ENCODE results near the gene SIRPA. TPM values are rescaled to one million over a fixed set of nuclear protein-coding genes. Genes with fewer than 3 reads are reported as not detected.

Gene SIRPA
- total and polyA plus RNA-seq, 3 experiments from 2014 or later: 0.53 to 0.66 TPM; not detected in 1

DNA sequence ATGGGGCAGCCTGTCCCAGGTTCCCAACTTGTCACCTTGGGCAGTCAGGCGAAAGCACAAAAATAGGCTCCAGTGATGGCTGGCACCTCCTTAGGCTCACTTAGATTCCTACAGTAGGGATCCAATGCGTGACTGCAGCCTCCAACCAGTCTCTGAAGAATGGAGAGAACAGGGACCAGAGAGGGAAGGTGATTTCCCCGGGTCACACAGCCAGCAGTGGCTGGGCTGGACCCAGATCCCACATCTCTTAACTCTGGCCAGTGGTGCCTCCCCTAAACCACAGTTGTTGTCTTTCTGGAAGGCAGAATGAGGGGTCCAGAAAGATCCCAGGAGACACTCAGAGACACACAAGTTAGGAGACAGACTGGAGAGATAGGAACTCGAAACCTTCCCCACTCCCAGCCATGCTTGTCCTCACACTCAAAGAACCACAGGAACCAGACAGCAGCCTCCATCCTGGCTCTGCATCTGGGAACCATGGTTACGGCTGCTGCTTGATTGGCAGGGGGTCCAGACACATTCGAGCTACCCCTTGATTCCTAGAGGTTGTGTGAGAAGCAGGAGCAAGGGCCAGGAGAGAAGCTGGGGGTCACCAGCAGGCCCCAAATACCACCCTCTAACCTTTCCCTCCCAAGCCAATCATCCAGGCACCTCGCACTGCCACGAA is 33.1 kb upstream of the SIRPA start:
- Mint-ChIP-seq H3K9me3 (no peaks in the 10 kb centered on the region), H3K27me3 (peaks cover 10 to 31% of the 10 kb centered on the region in 2 donors), H3K36me3 (no peaks in the 10 kb centered on the region), H3K4me3 (no peak overlapping the region), H3K27ac (no peak overlapping the region), H3K4me1 (no peaks in the 10 kb centered on the region)
- H3K27ac ChIP-seq (ENCODE audit: low read depth, low read length): no peak overlapping the region
- no peaks in the 10 kb centered on the region for H3K36me3 ChIP-seq (ENCODE audit: insufficient read depth, low read length)
- no peak overlapping the region for H3K4me3 ChIP-seq (ENCODE audit: low read length)
- ChIA-PET CTCF (no interaction called here), POLR2A (no interaction called here)
- H3K4me1 ChIP-seq (ENCODE audit: insufficient read depth, low read length): no peaks in the 10 kb centered on the region
- H3K9me3 ChIP-seq (ENCODE audit: low read length): no peaks in the 10 kb centered on the region
- DNase-seq: no peak
- H3K27me3 ChIP-seq (ENCODE audit: insufficient read depth, low read length, poor library complexity, severe bottlenecking): no peaks in the 10 kb centered on the region

DNA sequence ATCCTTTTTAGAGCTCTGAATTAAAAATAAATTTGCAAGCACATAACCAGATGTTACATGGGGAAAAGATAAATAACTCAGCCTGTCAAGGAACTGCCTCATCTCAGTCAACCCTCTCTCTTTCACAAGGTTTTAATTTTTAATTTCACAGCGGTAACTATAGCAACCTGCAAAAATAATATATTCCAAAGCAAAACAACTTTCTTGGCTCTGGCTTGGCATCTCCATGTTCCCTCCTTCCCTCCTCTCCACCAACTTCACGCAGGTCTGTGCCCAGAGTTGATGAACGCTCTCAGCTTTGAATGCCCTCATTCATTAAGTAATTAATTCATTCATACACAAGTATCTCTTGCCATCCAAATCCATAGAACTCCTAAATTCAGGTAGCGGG is 32.5 kb upstream of the SIRPA start:
- POLR2A ChIA-PET: no interaction called here
- CTCF ChIA-PET: no interaction called here
- Mint-ChIP-seq H3K27me3 (peaks cover 10 to 33% of the 10 kb centered on the region in 2 donors), H3K4me3 (no peak overlapping the region), H3K4me1 (no peaks in the 10 kb centered on the region), H3K36me3 (no peaks in the 10 kb centered on the region), H3K27ac (no peak overlapping the region), H3K9me3 (no peaks in the 10 kb centered on the region)
- no peaks in the 10 kb centered on the region for H3K4me1 ChIP-seq (ENCODE audit: insufficient read depth, low read length)
- H3K9me3 ChIP-seq (ENCODE audit: low read length): no peaks in the 10 kb centered on the region
- H3K36me3 ChIP-seq (ENCODE audit: insufficient read depth, low read length): no peaks in the 10 kb centered on the region
- H3K27ac ChIP-seq (ENCODE audit: low read depth, low read length): no peak overlapping the region
- no peaks in the 10 kb centered on the region for H3K27me3 ChIP-seq (ENCODE audit: insufficient read depth, low read length, poor library complexity, severe bottlenecking)
- H3K4me3 ChIP-seq (ENCODE audit: low read length): no peak overlapping the region
- no peak for DNase-seq

DNA sequence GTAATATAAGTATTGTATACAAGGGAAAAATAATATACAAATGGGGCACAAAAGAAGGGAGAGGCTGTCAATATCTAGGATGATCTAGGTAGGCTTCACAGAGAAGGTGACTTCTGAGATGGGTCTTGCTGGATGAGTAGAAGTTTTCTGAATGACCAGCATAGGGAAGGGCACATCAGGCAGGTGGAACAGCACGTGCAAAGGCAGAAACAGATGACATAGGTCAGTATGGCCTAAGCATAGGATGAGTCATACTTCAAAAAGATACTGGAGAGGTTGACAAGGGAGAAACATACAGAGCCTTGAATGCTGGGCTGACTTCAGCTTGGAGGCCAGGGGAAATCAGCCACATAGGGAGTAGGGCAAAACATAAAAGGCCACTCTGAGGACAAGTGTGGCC is 31.9 kb upstream of the SIRPA start:
- H3K27me3 Mint-ChIP-seq: peaks cover 12 to 35% of the 10 kb centered on the region in 2 donors
- no peaks in the 10 kb centered on the region for H3K36me3 Mint-ChIP-seq
- POLR2A ChIA-PET: no interaction called here
- H3K4me1 Mint-ChIP-seq: no peaks in the 10 kb centered on the region
- Histone ChIP-seq H3K4me1 (ENCODE audit: insufficient read depth, low read length) (no peaks in the 10 kb centered on the region), H3K9me3 (ENCODE audit: low read length) (no peaks in the 10 kb centered on the region), H3K27ac (ENCODE audit: low read depth, low read length) (no peak overlapping the region), H3K36me3 (ENCODE audit: insufficient read depth, low read length) (no peaks in the 10 kb centered on the region), H3K27me3 (ENCODE audit: insufficient read depth, low read length, poor library complexity, severe bottlenecking) (no peaks in the 10 kb centered on the region), H3K4me3 (ENCODE audit: low read length) (no peak overlapping the region)
- H3K4me3 Mint-ChIP-seq: no peak overlapping the region
- H3K9me3 Mint-ChIP-seq: no peaks in the 10 kb centered on the region
- CTCF ChIA-PET: no interaction called here
- no peak overlapping the region for H3K27ac Mint-ChIP-seq
- no peak for DNase-seq

DNA sequence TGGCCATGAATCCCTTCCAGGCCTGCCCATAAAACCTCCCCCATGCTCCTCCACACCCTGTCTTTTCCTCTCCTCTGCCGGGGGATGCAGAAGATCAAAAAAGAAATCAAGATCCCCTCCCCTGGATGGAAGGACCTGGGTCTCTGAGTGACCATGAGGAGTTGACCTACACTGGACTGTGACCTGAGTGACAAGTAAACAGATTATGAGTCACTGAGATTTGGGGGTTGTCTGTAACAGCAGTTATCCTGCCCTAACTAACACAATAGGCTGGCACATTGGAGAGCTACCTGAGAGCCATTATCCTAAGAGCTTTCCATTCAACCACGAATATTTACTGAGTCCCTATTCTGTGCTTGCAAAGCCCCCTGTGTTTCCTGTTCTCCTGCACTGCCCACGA is 28.4 kb upstream of the SIRPA start:
- no peaks in the 10 kb centered on the region for H3K36me3 Mint-ChIP-seq
- H3K4me1 ChIP-seq (ENCODE audit: insufficient read depth, low read length): no peaks in the 10 kb centered on the region
- H3K36me3 ChIP-seq (ENCODE audit: insufficient read depth, low read length): no peaks in the 10 kb centered on the region
- H3K27me3 Mint-ChIP-seq: peaks cover 23 to 46% of the 10 kb centered on the region in 2 donors
- no peak overlapping the region for H3K4me3 ChIP-seq (ENCODE audit: low read length)
- H3K9me3 Mint-ChIP-seq: no peaks in the 10 kb centered on the region
- no peaks in the 10 kb centered on the region for H3K9me3 ChIP-seq (ENCODE audit: low read length)
- POLR2A ChIA-PET: no interaction called here
- CTCF ChIA-PET: no interaction called here
- DNase-seq: no peak
- no peak overlapping the region for H3K27ac Mint-ChIP-seq
- no peak overlapping the region for H3K4me3 Mint-ChIP-seq
- no peak overlapping the region for H3K27ac ChIP-seq (ENCODE audit: low read depth, low read length)
- H3K27me3 ChIP-seq (ENCODE audit: insufficient read depth, low read length, poor library complexity, severe bottlenecking): no peaks in the 10 kb centered on the region
- peaks cover 0 to 1% (median 0%) of the 10 kb centered on the region in 3 donors for H3K4me1 Mint-ChIP-seq

DNA sequence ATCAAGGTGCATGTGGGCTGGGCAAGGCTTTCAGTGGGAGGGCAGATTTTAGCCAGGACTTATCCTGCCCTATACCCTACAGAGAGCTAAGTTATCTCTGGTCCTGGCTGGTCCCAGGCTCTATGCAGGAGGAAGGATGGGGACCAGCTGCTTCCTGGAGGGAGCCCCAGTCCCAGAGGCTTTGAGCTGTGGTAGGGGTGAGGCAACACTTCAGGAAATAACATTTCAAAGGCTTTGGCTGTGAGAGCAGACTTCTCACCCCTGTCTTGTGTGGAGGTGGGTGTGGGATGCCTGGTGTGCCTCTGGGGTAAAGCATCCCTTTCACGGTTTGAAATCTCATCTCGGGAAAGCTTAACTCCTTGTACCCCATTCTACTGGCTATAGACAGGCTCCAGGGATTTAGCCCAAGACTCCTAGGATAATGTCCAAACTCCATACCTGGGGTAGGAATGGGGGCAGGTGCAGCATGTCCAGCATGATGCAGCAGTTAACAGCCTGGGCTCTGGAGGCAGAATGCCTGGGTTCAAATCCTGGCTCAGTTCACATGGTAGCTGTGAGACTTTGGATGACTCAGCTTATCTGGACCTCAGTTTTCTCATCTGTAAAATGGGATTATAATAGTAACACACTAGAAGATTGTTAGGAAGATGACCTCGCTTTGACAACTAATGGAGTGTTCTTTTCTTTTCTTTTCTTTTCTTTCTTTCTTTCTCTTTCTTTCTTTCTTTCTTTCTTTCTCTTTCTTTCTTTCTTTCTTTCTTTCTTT is 27.5 kb upstream of the SIRPA start:
- ChIA-PET POLR2A (no interaction called here), CTCF (no interaction called here)
- Mint-ChIP-seq H3K9me3 (peaks cover 0 to 2% (median 0%) of the 10 kb centered on the region in 5 donors), H3K27ac (no peak overlapping the region), H3K4me1 (peaks cover 0 to 1% (median 0%) of the 10 kb centered on the region in 3 donors), H3K4me3 (no peak overlapping the region), H3K36me3 (no peaks in the 10 kb centered on the region), H3K27me3 (peaks cover 23 to 51% of the 10 kb centered on the region in 2 donors)
- no peaks in the 10 kb centered on the region for H3K27me3 ChIP-seq (ENCODE audit: insufficient read depth, low read length, poor library complexity, severe bottlenecking)
- no peaks in the 10 kb centered on the region for H3K36me3 ChIP-seq (ENCODE audit: insufficient read depth, low read length)
- no peak overlapping the region for H3K27ac ChIP-seq (ENCODE audit: low read depth, low read length)
- no peak overlapping the region for H3K4me3 ChIP-seq (ENCODE audit: low read length)
- DNase-seq: no peak
- no peaks in the 10 kb centered on the region for H3K4me1 ChIP-seq (ENCODE audit: insufficient read depth, low read length)
- no peaks in the 10 kb centered on the region for H3K9me3 ChIP-seq (ENCODE audit: low read length)

DNA sequence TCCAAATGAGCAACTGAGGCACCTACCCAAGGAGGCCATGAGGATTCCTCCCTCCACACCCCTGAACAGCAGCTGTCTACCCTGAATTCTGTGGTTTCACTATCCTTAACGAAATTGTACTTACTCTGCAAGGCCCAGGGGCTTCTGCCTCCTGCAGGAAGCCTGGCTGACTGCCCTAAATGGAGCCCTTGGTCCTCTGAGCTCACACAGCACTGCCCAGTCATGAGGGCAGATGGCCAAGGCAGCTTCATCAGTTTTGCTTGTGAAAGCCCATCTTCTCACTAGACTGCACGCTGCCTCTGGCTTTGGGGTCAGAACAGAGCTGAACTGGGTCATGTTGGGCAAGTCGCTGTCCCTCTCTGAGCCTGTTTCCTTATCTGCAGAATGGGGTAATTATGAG is 26.4 kb upstream of the SIRPA start:
- Mint-ChIP-seq H3K27me3 (peaks cover 20 to 50% of the 10 kb centered on the region in 2 donors), H3K4me3 (no peak overlapping the region), H3K27ac (no peak overlapping the region), H3K4me1 (peaks cover 0 to 1% (median 0%) of the 10 kb centered on the region in 3 donors), H3K36me3 (no peaks in the 10 kb centered on the region), H3K9me3 (peaks cover 0 to 4% (median 0%) of the 10 kb centered on the region in 5 donors)
- DNase-seq: no peak
- Histone ChIP-seq H3K36me3 (ENCODE audit: insufficient read depth, low read length) (no peaks in the 10 kb centered on the region), H3K4me3 (ENCODE audit: low read length) (no peak overlapping the region), H3K4me1 (ENCODE audit: insufficient read depth, low read length) (no peaks in the 10 kb centered on the region), H3K27me3 (ENCODE audit: insufficient read depth, low read length, poor library complexity, severe bottlenecking) (no peaks in the 10 kb centered on the region), H3K9me3 (ENCODE audit: low read length) (no peaks in the 10 kb centered on the region), H3K27ac (ENCODE audit: low read depth, low read length) (no peak overlapping the region)
- CTCF ChIA-PET: no interaction called here
- POLR2A ChIA-PET: no interaction called here

DNA sequence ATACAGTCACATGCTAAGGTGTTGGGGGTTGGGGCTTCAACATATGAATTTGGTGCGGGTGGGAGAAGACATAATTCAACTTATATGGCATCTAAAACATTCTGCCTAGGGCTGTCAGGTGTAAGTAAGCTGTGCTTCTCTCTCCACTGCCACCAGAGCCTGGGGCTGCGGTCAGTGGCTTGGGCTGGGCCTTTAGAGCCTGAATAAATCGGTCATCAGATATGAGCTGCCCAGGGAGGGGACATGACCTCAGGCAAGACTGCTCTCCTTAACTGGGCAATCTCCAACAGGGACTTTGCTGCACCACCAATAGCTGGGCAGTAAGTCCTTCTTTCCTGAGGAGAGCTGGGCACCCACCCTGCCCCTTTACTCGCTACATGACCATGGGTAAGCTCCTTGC is 24.9 kb upstream of the SIRPA start:
- Histone ChIP-seq H3K27me3 (ENCODE audit: insufficient read depth, low read length, poor library complexity, severe bottlenecking) (no peaks in the 10 kb centered on the region), H3K4me3 (ENCODE audit: low read length) (no peak overlapping the region), H3K27ac (ENCODE audit: low read depth, low read length) (no peak overlapping the region), H3K36me3 (ENCODE audit: insufficient read depth, low read length) (no peaks in the 10 kb centered on the region), H3K4me1 (ENCODE audit: insufficient read depth, low read length) (no peaks in the 10 kb centered on the region), H3K9me3 (ENCODE audit: low read length) (no peaks in the 10 kb centered on the region)
- Mint-ChIP-seq H3K27ac (no peak overlapping the region), H3K4me1 (peaks cover 0 to 1% (median 0%) of the 10 kb centered on the region in 3 donors), H3K27me3 (peaks cover 20 to 47% of the 10 kb centered on the region in 2 donors), H3K36me3 (no peaks in the 10 kb centered on the region), H3K4me3 (no peak overlapping the region), H3K9me3 (peaks cover 0 to 4% (median 0%) of the 10 kb centered on the region in 5 donors)
- ChIA-PET CTCF (no interaction called here), POLR2A (no interaction called here)
- DNase-seq: no peak

DNA sequence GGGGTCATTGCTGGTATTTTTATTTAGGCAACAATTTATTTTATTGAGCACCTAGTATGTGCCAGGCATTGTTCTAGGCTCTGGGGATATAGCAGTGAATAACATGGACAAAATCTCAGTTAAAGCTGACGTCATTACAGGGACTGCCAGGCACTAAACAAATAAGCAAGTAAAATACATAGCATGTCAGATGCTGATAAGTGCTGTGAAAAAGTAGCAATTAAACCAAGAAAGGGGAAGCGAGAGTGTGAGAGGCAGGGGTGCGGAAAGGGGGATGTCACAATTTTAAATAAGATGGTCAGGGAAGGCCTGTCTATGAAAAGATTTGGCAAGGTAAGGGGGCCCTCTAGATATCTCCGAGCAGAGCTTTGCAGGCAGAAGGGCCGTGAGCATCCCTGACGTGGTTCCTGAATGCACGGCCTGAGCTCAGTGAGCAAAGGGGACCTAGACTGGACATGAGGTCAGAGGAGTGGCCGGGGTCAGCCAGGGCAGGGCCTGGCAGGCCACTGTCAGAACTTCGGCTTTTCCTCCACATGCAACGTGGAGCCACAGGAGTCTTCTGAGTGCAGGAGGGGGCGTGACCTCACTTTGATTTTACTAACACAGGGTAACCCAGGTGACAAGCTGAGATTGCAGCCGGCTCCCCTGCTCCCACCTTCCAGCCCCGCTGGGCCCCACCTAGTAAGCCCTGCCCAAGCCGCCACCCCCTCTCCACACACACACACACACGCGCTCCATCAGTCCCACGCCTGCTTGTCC is 24.2 kb upstream of the SIRPA start:
- peaks cover 20 to 47% of the 10 kb centered on the region in 2 donors for H3K27me3 Mint-ChIP-seq
- Histone ChIP-seq H3K36me3 (ENCODE audit: insufficient read depth, low read length) (no peaks in the 10 kb centered on the region), H3K27ac (ENCODE audit: low read depth, low read length) (no peak overlapping the region), H3K4me3 (ENCODE audit: low read length) (no peak overlapping the region), H3K9me3 (ENCODE audit: low read length) (no peaks in the 10 kb centered on the region), H3K4me1 (ENCODE audit: insufficient read depth, low read length) (no peaks in the 10 kb centered on the region), H3K27me3 (ENCODE audit: insufficient read depth, low read length, poor library complexity, severe bottlenecking) (no peaks in the 10 kb centered on the region)
- POLR2A ChIA-PET: no interaction called here
- H3K36me3 Mint-ChIP-seq: no peaks in the 10 kb centered on the region
- DNase-seq: no peak
- CTCF ChIA-PET: no interaction called here
- H3K4me1 Mint-ChIP-seq: peaks cover 0 to 1% (median 0%) of the 10 kb centered on the region in 3 donors
- no peak overlapping the region for H3K27ac Mint-ChIP-seq
- H3K4me3 Mint-ChIP-seq: no peak overlapping the region
- peaks cover 0 to 4% (median 0%) of the 10 kb centered on the region in 5 donors for H3K9me3 Mint-ChIP-seq
